HEK293 (cell line): ENCODE data around the gene TMEM126B.

Experiments
- CTCF ChIA-PET: fragments of 350-600 bp; formaldehyde crosslinking; extraction: SDS; loops from one replicate; lab custom pipeline; 2021; ENCODE audit warnings: antibody characterized with exemption; lab: Yijun Ruan, JAX
- POLR2A ChIA-PET: fragments of 300-600 bp; formaldehyde crosslinking; extraction: SDS; loops from one replicate; lab custom pipeline; 2020; ENCODE audit warnings: antibody characterized with exemption, inconsistent platforms; lab: Yijun Ruan, JAX
- H3K27ac ChIP-seq: fragments of 200-500 bp; sonication (Bioruptor generic); 2 replicates; pipeline ENCODE4 v1.5.1; 2014; ENCODE audit warnings: low read depth, low read length, control low read depth, inconsistent platforms; ENCODE audit errors: extremely low read depth
- H3K36me3 ChIP-seq, 2 experiments: fragments of 200-500 bp in 1 of 2; sonication (Bioruptor generic) in 1 of 2; 1 replicate in 1 of 2; 2 replicates in 1 of 2; pipeline ENCODE4 v1.5.1; 2014 to 2017; ENCODE audit warnings: inconsistent platforms in 2 of 2, low read length in 2 of 2; ENCODE audit not compliant: control insufficient read depth in 2 of 2, insufficient read depth in 1 of 2
- H3K4me1 ChIP-seq: fragments of 200-500 bp; sonication (Bioruptor generic); 2 replicates; pipeline ENCODE4 v1.5.1; 2014; ENCODE audit warnings: mild to moderate bottlenecking, low read length, inconsistent platforms; ENCODE audit not compliant: control insufficient read depth, insufficient read depth
- H3K4me3 ChIP-seq: 2 replicates; pipeline ENCODE4 v1.5.1; 2011; ENCODE audit warnings: low read depth, mild to moderate bottlenecking, control low read depth, low read length, moderate library complexity
- H3K9me3 ChIP-seq: fragments of 200-500 bp; sonication (Bioruptor generic); 2 replicates; pipeline ENCODE4 v1.5.1; 2014; ENCODE audit warnings: low read depth, low read length, inconsistent platforms; ENCODE audit not compliant: control insufficient read depth, insufficient read depth
- GLIS2 ChIP-seq: fragments of 450-650 bp; formaldehyde crosslinking; IDR thresholded peaks from 2 replicates; pipeline ENCODE4 v1.5.1; 2016; ENCODE audit warnings: missing biosample characterization, missing genetic modification characterization
- ZBTB48 ChIP-seq: fragments of 450-650 bp; formaldehyde crosslinking; IDR thresholded peaks from 2 replicates; pipeline ENCODE4 v1.5.1; 2016; ENCODE audit warnings: missing biosample characterization, missing genetic modification characterization
- ZNF132 ChIP-seq: fragments of 450-650 bp; formaldehyde crosslinking; IDR thresholded peaks from 2 replicates; pipeline ENCODE4 v1.5.1; 2017; ENCODE audit warnings: missing biosample characterization, missing genetic modification characterization, borderline replicate concordance
- ZNF133 ChIP-seq: fragments of 450-650 bp; formaldehyde crosslinking; IDR thresholded peaks from 2 replicates; pipeline ENCODE4 v1.5.1; 2016; ENCODE audit warnings: missing biosample characterization, missing genetic modification characterization
- ZNF184 ChIP-seq: fragments of 450-650 bp; IDR thresholded peaks from 2 replicates; pipeline ENCODE4 v1.5.1; 2018; ENCODE audit warnings: missing biosample characterization, mild to moderate bottlenecking, missing genetic modification characterization
- ZNF2 ChIP-seq: fragments of 450-650 bp; formaldehyde crosslinking; IDR thresholded peaks from 2 replicates; pipeline ENCODE4 v1.5.1; 2016; ENCODE audit warnings: missing biosample characterization, missing genetic modification characterization
- ZNF221 ChIP-seq: fragments of 450-650 bp; formaldehyde crosslinking; IDR thresholded peaks from 2 replicates; pipeline ENCODE4 v1.5.1; 2017; ENCODE audit warnings: missing biosample characterization, missing genetic modification characterization, borderline replicate concordance
- ZNF239 ChIP-seq: fragments of 450-650 bp; formaldehyde crosslinking; IDR thresholded peaks from 2 replicates; pipeline ENCODE4 v1.5.1; 2016; ENCODE audit warnings: missing biosample characterization, missing genetic modification characterization
- ZNF274 ChIP-seq, 2 experiments: fragments of 200-500 bp in 1 of 2; fragments of 450-650 bp in 1 of 2; sonication (Bioruptor generic) in 1 of 2; formaldehyde crosslinking in 1 of 2; IDR thresholded peaks; 2 replicates each; pipeline versions ENCODE4 v1.5.1 to v1.6.1; 2014 to 2016; ENCODE audit warnings: borderline replicate concordance in 1 of 2, inconsistent platforms in 1 of 2, low read length in 1 of 2, missing biosample characterization in 1 of 2, missing genetic modification characterization in 1 of 2
- ZNF280D ChIP-seq: fragments of 450-650 bp; formaldehyde crosslinking; IDR thresholded peaks from 2 replicates; pipeline ENCODE4 v1.5.1; 2016; ENCODE audit warnings: missing biosample characterization, missing genetic modification characterization
- ZNF341 ChIP-seq: fragments of 450-650 bp; formaldehyde crosslinking; IDR thresholded peaks from 2 replicates; pipeline ENCODE4; 2016; ENCODE audit warnings: low read depth, missing biosample characterization, missing genetic modification characterization
- ZNF785 ChIP-seq: fragments of 450-650 bp; formaldehyde crosslinking; IDR thresholded peaks from 2 replicates; pipeline ENCODE4 v1.5.1; 2016; ENCODE audit warnings: missing biosample characterization, missing genetic modification characterization
- TF ChIP-seq, protein P1 (sequence below): fragments of 450-650 bp; formaldehyde crosslinking; IDR thresholded peaks from 2 replicates; pipeline ENCODE4 v1.5.1; 2016; ENCODE audit warnings: missing biosample characterization, missing genetic modification characterization
- TF ChIP-seq, protein P2 (sequence below): fragments of 450-650 bp; IDR thresholded peaks from 2 replicates; pipeline ENCODE4 v1.5.1; 2018; ENCODE audit warnings: missing biosample characterization, missing genetic modification characterization
- TF ChIP-seq, protein P3 (sequence below): sonication (generic); formaldehyde crosslinking; IDR thresholded peaks from 2 replicates; pipeline ENCODE4 v1.8.1; 2022; ENCODE audit warnings: mild to moderate bottlenecking, moderate library complexity, missing genetic modification reagents
- TF ChIP-seq, protein P4 (sequence below): fragments of 450-650 bp; IDR thresholded peaks from 2 replicates; pipeline ENCODE4 v1.5.1; 2018; ENCODE audit warnings: missing biosample characterization, mild to moderate bottlenecking, missing genetic modification characterization
- TF ChIP-seq, protein P5 (sequence below): fragments of 450-650 bp; formaldehyde crosslinking; IDR thresholded peaks from 2 replicates; pipeline ENCODE4 v1.5.1; 2016; ENCODE audit warnings: missing biosample characterization, missing genetic modification characterization

Gene TMEM126B

DNA sequence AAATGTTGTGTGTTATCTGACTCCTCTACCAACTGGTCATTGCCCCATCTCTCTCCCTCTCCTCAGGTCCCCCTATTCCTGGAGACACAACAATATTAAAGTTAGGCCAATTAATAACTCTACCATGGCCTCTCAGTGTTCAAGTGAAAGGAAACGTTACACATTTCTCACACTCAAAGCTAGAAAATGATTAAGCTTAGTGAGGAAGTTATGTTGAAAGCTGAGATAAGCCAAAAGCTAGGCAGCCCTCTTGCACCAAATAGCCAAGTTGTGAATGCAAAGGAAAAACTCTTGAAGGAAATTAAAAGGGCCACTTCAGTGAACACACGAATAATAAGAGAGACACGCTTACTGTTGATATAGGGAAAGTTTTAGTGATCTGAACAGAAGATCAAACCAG lies 8.1 kb upstream of the TMEM126B start:
- Histone ChIP-seq H3K4me3 (no peak overlapping the region), H3K4me1 (no peaks in the 10 kb centered on the region), H3K36me3 (no peaks in the 10 kb centered on the region), H3K27ac (no peak overlapping the region), H3K9me3 (no peaks in the 10 kb centered on the region)
- POLR2A ChIA-PET = no interaction called here
- CTCF ChIA-PET = no interaction called here
- TF ChIP-seq, protein P1, sequence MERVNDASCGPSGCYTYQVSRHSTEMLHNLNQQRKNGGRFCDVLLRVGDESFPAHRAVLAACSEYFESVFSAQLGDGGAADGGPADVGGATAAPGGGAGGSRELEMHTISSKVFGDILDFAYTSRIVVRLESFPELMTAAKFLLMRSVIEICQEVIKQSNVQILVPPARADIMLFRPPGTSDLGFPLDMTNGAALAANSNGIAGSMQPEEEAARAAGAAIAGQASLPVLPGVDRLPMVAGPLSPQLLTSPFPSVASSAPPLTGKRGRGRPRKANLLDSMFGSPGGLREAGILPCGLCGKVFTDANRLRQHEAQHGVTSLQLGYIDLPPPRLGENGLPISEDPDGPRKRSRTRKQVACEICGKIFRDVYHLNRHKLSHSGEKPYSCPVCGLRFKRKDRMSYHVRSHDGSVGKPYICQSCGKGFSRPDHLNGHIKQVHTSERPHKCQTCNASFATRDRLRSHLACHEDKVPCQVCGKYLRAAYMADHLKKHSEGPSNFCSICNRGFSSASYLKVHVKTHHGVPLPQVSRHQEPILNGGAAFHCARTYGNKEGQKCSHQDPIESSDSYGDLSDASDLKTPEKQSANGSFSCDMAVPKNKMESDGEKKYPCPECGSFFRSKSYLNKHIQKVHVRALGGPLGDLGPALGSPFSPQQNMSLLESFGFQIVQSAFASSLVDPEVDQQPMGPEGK (tag by site-specific recombination) = no peak
- TF ChIP-seq ZNF274 (IDR thresholded peaks at IDR 0.05; ENCODE audit: low read length) (no peak), ZNF274 (tag by site-specific recombination; IDR thresholded peaks at IDR 0.05; ENCODE audit: borderline replicate concordance) (no peak), ZBTB48 (no peak), ZNF280D (no peak), ZNF785 (tag by site-specific recombination) (no peak), ZNF132 (tag by site-specific recombination) (no peak), ZNF2 (tag by site-specific recombination) (no peak), GLIS2 (tag by site-specific recombination) (no peak), ZNF133 (tag by site-specific recombination) (no peak), ZNF341 (tag by site-specific recombination) (no peak), ZNF239 (tag by site-specific recombination) (no peak), ZNF184 (tag by site-specific recombination) (no peak), ZNF221 (tag by site-specific recombination) (no peak)
- TF ChIP-seq, protein P2, sequence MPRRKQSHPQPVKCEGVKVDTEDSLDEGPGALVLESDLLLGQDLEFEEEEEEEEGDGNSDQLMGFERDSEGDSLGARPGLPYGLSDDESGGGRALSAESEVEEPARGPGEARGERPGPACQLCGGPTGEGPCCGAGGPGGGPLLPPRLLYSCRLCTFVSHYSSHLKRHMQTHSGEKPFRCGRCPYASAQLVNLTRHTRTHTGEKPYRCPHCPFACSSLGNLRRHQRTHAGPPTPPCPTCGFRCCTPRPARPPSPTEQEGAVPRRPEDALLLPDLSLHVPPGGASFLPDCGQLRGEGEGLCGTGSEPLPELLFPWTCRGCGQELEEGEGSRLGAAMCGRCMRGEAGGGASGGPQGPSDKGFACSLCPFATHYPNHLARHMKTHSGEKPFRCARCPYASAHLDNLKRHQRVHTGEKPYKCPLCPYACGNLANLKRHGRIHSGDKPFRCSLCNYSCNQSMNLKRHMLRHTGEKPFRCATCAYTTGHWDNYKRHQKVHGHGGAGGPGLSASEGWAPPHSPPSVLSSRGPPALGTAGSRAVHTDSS (tag by site-specific recombination) = no peak
- TF ChIP-seq, protein P3, sequence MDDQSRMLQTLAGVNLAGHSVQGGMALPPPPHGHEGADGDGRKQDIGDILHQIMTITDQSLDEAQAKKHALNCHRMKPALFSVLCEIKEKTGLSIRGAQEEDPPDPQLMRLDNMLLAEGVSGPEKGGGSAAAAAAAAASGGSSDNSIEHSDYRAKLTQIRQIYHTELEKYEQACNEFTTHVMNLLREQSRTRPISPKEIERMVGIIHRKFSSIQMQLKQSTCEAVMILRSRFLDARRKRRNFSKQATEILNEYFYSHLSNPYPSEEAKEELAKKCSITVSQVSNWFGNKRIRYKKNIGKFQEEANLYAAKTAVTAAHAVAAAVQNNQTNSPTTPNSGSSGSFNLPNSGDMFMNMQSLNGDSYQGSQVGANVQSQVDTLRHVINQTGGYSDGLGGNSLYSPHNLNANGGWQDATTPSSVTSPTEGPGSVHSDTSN (CRISPR knock-in tag) = no peak
- TF ChIP-seq, protein P4, sequence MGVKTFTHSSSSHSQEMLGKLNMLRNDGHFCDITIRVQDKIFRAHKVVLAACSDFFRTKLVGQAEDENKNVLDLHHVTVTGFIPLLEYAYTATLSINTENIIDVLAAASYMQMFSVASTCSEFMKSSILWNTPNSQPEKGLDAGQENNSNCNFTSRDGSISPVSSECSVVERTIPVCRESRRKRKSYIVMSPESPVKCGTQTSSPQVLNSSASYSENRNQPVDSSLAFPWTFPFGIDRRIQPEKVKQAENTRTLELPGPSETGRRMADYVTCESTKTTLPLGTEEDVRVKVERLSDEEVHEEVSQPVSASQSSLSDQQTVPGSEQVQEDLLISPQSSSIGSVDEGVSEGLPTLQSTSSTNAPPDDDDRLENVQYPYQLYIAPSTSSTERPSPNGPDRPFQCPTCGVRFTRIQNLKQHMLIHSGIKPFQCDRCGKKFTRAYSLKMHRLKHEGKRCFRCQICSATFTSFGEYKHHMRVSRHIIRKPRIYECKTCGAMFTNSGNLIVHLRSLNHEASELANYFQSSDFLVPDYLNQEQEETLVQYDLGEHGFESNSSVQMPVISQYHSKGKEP = no peak
- TF ChIP-seq, protein P5, sequence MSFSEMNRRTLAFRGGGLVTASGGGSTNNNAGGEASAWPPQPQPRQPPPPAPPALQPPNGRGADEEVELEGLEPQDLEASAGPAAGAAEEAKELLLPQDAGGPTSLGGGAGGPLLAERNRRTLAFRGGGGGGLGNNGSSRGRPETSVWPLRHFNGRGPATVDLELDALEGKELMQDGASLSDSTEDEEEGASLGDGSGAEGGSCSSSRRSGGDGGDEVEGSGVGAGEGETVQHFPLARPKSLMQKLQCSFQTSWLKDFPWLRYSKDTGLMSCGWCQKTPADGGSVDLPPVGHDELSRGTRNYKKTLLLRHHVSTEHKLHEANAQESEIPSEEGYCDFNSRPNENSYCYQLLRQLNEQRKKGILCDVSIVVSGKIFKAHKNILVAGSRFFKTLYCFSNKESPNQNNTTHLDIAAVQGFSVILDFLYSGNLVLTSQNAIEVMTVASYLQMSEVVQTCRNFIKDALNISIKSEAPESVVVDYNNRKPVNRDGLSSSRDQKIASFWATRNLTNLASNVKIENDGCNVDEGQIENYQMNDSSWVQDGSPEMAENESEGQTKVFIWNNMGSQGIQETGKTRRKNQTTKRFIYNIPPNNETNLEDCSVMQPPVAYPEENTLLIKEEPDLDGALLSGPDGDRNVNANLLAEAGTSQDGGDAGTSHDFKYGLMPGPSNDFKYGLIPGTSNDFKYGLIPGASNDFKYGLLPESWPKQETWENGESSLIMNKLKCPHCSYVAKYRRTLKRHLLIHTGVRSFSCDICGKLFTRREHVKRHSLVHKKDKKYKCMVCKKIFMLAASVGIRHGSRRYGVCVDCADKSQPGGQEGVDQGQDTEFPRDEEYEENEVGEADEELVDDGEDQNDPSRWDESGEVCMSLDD (tag by site-specific recombination) = no peak
